Choroid plexus epithelial cell (primary cell): ENCODE results near the gene MYPOP.

ENCODE experiments used
- DNase-seq: peaks from one replicate; pipeline ENCODE4 v3.0.0-alpha.2; 2010; ENCODE audit warnings: low read depth
- H3K4me3 ChIP-seq: 2 replicates; pipeline ENCODE4 v1.5.1; 2011; ENCODE audit warnings: low read depth, mild to moderate bottlenecking, control low read depth, low read length, moderate library complexity
- TF ChIP-seq, protein P1 (sequence below): conservative IDR thresholded peaks from 2 replicates; pipeline ENCODE4 v1.5.1; 2011; ENCODE audit warnings: low read depth, mild to moderate bottlenecking, control low read depth, inconsistent platforms, low read length, moderate library complexity

Gene MYPOP

DNA sequence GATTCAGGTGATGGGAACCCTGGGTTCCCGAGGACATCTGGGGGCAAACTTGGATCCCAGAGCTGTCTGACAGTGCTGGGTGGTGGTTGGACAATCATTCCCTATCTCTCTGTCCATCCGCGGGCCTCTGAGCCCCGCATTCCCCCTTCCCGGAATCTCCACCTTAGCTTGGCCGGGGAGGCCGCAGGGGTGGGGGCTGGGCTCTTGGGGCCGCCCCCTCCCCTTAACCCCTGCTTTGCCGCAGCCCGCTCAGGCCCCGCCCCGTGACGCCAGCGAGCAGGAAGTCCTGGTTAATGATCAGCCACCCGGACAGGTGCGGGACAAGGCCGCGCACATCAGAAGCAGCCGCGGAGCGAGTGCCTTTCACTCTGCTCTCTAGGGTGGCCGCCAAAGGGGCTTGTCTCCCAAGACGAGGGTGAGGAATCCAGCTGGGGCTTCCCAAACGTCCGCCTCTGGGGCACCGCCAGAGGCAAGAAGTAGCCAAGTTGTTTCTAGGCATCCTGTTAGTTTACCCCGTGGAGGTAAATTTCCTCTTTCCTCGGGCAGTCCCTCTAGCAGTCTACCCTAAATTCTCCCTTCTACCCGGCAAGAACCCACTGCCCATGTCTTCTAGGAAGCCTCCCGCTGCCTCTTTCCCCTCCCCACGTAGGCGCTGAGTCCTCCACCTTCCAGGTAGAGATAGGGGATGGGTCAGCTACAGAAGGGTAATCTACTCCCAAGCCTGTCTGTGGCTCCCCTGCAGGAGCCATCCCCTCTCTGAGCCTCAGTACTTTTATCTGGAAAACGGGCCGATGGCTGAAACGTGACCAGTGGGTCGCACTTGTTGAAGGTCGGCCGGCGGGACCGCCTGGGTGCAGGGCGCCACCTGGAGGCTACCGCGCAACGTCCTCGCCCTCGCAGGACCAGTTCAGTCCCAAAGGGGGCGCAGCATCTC is 19.5 kb downstream of the MYPOP start:
- TF ChIP-seq, protein P1, sequence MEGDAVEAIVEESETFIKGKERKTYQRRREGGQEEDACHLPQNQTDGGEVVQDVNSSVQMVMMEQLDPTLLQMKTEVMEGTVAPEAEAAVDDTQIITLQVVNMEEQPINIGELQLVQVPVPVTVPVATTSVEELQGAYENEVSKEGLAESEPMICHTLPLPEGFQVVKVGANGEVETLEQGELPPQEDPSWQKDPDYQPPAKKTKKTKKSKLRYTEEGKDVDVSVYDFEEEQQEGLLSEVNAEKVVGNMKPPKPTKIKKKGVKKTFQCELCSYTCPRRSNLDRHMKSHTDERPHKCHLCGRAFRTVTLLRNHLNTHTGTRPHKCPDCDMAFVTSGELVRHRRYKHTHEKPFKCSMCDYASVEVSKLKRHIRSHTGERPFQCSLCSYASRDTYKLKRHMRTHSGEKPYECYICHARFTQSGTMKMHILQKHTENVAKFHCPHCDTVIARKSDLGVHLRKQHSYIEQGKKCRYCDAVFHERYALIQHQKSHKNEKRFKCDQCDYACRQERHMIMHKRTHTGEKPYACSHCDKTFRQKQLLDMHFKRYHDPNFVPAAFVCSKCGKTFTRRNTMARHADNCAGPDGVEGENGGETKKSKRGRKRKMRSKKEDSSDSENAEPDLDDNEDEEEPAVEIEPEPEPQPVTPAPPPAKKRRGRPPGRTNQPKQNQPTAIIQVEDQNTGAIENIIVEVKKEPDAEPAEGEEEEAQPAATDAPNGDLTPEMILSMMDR: peak; percentile 97
- DNase-seq: peak; percentile 93
- H3K4me3 ChIP-seq: peak overlapping the region; percentile 20

DNA sequence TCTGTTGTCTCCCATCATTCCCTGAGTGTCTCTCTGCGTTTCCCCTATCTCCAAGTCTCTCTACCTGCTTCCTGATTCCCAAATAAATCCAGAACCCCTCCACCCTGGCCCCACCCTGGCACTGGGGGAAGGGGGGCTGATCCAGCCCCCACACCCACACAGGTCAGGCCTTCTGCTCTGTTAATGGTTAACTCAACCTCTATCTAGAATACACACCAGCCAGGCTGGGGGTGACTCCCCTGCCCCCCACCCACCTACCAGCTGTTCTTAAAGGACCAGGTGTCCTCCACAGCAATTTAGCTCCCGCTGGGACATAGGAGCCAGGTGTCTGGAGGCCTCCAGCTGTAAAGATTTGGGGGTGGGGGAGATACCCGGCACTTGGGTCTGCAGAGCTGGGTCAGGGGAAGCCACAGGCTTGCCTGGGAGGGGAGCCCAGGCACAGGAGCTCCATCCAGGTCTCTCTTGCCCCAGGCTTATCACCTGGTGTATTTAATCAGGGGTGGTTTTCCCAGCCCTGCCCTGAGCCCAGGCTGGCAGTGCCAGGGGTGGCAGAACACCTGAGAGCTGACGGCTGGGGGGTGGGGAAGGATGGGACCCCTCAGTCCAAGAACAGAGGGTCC is 20.4 kb downstream of the MYPOP start:
- no peak overlapping the region for H3K4me3 ChIP-seq
- no peak for DNase-seq
- TF ChIP-seq, protein P1: no peak

DNA sequence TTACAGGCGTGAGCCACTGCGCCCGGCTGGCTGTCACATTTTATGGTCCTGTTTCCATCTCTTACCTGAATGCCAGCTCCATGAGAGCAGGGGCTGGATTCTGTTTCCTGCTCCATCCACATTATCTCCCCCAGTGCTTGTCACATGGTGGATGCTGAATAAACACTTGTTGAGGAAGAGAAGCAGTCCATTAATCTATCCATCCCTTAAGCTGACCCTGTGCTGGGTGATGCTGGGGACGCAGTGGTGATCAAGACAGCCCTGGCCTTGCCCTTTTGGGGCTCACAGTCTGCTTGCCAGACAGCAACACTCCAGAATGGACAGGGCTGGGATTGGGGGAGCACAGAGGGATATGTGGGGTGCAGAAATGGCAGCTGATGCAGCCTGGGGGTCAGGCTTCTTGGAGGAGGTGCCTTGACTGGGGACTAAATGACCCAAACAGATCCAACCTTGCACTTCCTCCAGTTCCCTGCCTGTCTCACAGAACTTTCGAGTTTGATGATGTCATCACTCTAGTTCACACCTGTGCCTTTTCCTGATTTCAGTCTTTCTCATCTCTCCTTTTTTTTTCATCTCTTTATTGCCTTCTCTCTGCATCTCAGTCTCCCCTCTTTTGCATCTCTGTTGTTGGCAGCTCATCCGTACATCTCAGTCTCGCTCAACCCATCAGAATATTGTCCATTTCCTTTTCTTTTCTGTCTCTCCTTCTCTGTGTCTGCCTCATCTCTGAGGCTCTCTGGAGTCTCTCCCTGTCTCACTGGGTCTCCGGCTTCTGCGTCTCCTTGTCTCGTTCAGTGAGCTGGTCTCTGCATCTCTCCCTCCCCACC is 21.1 kb downstream of the MYPOP start:
- TF ChIP-seq, protein P1: no peak
- H3K4me3 ChIP-seq: no peak overlapping the region
- no peak for DNase-seq

DNA sequence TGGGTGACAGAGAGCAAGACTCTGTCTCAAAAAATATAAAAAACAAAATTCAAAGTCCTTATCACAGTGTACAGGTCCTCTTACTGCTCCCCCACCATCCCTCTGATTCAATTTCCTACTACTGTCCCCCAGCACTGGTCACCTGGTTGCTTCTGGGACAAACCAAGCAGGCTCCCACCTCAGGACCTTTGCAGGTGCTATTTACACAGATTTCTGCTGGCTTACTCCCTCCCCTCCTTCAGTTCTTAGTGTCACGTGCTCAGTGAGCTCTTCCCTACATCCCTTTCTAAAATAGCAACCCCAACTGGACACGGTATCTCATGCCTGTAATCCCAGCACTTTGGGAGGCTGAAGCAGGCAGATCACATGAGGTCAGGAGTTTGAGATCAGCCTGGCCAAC is 22.4 kb downstream of the MYPOP start:
- TF ChIP-seq, protein P1: no peak
- DNase-seq: no peak

DNA sequence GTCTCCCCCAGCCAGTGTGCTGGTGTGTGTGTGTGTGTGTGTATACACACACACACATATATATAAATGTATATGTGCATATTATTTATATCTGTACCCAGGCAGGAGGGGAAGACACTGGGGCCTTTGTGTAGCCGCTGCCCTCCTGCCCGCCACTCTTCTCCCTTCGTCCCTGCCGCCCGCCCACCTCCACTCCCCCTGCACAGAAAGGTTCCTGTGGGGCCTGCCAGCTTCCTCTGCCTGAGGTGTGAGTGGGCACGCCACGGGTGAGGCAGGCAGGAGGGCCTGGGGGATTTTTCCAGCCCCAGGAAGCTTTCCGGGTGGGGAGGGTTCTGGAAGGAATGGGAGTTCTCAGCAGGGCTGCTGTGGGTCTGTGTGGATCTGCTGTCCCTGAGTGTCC is 23.4 kb downstream of the MYPOP start:
- TF ChIP-seq, protein P1: no peak
- no peak for DNase-seq
- H3K4me3 ChIP-seq: no peak overlapping the region

More for the DNA sequence above, 22.4 kb downstream of the MYPOP start:
- no peak overlapping the region for H3K4me3 ChIP-seq

DNA sequence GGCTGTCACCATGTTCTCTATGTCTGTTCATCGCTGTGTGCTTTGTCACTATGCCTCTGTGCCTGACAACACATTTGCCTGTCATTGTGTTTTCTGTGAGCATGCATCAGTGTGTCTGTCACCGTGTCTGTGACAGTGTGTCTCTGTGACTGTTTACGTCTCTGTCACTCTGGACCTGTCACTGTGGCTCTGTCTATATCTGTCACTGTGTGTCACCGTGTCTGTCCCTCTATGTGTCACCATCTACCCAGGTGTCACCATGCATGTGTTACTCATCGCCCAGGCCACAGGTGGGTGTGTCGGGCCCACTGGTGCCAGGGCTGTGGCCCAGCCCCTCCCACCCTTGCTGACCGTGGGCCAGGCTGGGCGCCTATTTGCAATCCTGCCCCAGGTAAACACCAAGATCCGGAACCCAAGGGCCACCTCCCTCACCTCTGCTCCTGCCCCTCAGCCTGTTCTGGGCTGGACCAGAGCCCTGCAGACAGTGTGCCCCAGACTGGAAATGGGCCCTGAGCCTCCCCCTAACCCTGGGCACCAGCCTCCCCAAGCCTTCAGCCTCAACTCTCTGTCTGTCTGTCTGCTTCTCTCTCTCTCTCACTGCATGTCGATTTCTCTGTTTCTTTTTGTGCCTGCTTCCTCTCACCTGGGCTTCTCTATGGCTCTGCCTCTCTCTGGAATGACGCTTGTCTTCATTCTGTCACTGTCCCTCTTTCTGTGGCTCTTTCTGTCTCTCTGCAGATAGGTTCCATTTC is 24.2 kb downstream of the MYPOP start:
- no peak overlapping the region for H3K4me3 ChIP-seq
- DNase-seq: no peak
- TF ChIP-seq, protein P1: no peak
